Measurements from ENCODE around the gene PREX1. TPM values are rescaled to one million over a fixed set of nuclear protein-coding genes. Genes with fewer than 3 reads are reported as not detected.

Gene PREX1
- polyA plus RNA-seq, 3 donors = 3.3 to 22.8 (median 21.5) TPM

DNA sequence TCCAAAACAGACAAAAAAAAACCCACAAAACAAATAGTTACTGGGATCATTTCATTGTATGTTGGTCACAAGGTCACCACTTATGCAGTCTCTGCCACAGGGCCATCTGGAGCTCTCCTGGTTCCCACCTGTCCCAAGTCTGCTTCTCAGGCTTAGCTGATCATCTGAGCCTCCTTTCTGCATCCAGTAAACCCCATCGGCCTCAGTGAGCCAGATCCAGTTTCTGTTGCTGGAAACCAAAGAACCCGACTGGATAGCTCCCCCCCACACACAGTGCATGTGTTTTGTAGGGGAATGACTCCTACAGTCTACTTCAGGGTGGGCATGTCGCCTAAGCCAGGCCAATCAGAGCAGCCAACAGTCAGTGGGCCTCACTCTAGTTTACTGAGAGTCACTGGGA lies 233.3 kb downstream of the PREX1 start:
- no peak overlapping the region for H3K27ac ChIP-seq (ENCODE audit: low read depth, low read length)
- 73 to 85% (median 82%) methylated on average over 3 of the region's 3 CpGs for WGBS, 3 donors

DNA sequence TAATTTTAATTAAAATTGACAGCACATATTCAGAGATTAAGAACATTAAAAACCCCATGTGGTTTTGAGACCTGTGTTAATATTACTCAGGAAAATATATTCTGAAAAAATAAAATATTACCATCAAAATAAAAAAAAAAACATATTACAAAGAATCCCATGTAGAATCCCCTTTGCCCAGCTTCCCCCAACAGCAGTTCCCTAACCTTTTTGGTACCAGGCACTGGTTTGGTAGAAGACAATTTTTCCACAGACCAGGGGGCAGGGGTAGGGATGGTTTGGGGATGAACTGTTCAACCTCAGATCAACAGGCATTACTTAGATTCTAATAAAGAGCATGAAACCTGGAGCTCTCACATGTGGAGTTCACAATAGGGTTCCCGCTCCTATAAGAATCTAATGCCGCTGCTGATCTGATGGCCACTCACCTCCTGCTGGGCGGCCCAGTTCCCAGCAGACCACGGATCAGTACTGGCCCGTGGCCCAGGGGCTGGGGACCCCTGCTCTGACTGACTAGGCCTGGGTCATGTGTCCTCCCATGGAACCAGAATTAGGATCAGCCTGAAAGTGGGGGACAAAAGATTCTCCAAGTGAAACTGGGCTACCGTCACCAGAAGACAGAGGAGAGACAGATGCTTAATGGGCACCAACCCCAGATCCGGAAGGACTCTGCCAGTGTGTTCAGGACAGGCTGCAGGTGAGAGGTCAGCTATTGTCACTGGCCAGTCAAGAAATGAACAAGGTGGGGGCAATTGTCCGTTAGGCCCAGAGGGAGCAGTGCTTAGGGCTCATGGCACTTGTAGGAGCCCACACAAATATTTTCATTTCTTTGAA lies 235.5 kb downstream of the PREX1 start:
- WGBS, 3 donors = 81 to 94% (median 90%) methylated on average over 8 of the region's 8 CpGs
- H3K27ac ChIP-seq (ENCODE audit: low read depth, low read length) = no peak overlapping the region

DNA sequence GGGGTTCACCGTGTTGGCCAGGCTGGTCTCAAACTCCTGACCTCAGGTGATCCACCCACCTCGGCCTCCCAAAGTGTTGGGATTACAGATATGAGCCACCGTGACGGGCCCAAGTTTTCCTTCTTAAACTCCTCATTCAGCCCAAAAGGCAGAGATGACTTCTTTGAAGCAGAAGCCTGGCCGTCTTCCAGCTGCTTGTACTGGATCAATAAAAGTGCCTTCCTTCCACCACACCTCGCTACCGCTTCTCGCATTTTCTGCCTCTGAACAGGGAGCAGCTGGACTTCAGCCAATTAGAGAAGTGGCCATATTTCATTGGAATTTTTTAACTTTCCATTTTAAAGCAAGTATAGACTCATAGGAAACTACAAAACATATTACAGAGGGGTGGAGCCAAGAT lies 241.1 kb downstream of the PREX1 start:
- no peak overlapping the region for H3K27ac ChIP-seq (ENCODE audit: low read depth, low read length)
- WGBS, 3 donors = 43 to 65% (median 62%) methylated on average over 8 of the region's 8 CpGs

DNA sequence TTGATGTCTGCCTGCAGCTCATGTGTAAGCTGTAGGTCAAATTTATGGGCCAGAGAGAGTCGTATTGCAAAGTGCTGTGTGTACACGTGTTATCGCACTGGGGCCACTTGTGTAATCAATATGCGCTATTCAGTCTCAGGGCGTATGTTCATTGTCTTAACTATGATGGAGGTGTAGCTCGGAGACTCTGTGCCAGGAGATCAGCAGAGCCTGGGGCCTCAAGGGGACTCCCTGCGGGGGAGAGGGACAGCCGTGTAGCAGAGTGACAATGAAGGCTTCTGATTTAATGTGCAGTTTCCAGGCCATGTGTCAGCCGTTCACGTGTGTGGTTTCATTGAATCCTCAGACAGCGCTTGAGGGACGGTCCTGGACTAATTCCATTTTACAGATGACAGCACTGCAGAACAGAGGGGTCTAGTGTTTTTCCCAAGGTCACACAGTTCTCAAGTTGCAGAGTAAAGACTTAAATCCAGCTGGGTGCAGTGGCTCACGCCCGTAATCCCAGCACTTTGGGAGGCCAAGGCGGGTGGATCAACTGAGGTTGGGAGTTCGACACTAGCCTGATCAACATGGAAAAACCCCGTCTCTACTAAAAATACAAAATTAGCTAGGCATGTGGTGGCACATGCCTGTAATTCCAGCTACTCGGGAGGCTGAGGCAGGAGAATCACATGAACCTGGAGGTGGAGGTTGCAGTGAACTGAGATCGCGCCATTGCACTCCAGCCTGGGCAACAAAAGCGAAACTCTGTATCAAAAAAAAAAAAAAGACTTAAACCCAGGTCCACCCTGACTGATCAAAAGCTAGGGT lies 242.5 kb downstream of the PREX1 start:
- no peak overlapping the region for H3K27ac ChIP-seq (ENCODE audit: low read depth, low read length)
- WGBS, 3 donors = 48 to 81% (median 74%) methylated on average over 21 of the region's 21 CpGs

DNA sequence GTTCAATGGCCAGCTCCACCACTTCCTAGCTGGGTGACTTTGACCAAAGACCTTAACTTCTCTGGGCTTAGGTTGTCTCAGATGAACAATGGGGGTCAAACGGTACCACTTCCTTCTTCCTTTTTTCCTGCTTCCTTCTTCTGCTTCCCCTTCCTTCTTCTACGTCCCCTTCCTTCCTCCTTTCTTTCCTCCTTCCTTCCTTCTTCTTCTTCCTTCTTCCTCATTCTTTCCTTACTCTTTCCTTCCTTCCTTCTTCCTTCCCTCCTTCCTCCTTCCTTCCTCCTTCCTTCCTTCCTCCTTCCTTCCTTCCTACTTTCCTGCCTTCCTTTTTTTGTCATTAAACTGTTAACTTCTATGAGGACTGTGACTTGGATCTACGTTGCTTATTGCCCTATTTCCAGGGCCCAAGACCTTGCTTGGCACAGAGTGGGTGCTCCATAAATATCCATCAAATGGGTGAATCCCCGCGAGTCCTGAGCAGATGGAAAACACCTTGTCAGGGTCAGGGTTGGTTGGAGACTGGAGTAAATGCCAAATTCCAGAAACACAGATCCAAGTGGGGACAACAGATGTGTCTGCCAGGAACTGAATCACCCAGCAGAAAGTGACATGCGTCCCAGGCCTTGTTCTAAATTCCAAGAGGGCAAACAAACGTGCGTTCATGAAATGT lies 243.3 kb downstream of the PREX1 start:
- H3K27ac ChIP-seq (ENCODE audit: low read depth, low read length) = no peak overlapping the region
- WGBS, 3 donors = 30 to 58% (median 49%) methylated on average over 8 of the region's 8 CpGs

DNA sequence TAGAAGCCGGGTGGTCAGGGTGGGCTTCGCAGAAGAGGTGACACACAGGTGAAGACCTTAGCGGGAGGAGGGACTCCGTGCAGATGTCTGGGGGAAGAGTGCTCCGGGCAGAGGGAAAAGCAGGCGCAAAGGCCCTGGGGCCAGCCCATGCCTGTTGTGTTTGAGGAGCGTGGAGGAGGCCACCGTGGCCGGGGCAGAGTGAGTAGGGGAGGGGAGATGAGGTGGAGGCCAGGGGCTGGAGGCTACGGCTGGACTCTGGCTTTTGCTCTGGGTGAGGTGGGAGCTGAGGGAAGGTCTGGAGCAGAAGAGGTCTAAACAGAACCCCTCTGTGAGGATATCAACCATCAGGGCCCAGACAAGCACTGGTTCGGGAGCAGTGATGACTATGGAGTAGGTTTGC lies 244.0 kb downstream of the PREX1 start:
- WGBS, 3 donors = 84 to 93% (median 84%) methylated on average over 11 of the region's 11 CpGs

DNA sequence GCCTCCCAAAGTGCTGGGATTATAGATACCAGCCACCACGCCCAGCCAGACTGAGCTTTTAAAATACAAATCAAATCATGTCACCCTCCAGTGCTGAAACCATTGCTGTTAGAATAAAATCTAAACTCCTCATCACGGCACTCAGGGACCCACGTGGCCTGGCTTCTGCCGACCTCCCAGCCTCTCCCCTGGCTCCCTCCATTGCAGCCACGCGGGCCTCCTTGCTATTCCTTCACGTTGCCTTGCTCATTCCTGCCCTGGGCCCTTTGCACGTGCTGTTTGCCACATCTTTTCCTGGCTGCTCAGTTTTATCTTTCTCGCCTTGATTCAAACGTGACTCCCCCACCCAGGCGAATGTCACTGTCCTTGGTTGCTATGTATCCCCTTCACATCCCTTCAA lies 244.6 kb downstream of the PREX1 start:
- 74 to 88% (median 84%) methylated on average over 11 of the region's 11 CpGs for WGBS, 3 donors
- H3K27ac ChIP-seq (ENCODE audit: low read depth, low read length) = no peak overlapping the region

More for the DNA sequence above, 244.0 kb downstream of the PREX1 start:
- no peak overlapping the region for H3K27ac ChIP-seq (ENCODE audit: low read depth, low read length)

DNA sequence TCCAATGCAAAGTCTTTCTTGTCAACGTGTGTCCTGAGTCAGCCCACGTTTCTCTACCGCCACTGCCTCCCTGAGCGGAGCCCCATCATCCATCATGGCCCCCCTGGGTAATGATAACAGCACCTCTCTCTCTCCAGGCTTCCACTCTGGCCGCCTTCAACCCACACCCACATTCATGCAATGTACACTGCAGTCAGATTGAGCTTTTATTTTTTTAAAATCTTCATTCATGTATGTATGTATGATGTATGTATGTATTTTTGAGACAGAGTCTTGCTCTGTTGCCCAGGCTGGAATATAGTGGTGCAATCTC lies 245.2 kb downstream of the PREX1 start:
- no peak overlapping the region for H3K27ac ChIP-seq (ENCODE audit: low read depth, low read length)
- WGBS, 3 donors = 20 to 44% (median 42%) methylated on average over 5 of the region's 5 CpGs

DNA sequence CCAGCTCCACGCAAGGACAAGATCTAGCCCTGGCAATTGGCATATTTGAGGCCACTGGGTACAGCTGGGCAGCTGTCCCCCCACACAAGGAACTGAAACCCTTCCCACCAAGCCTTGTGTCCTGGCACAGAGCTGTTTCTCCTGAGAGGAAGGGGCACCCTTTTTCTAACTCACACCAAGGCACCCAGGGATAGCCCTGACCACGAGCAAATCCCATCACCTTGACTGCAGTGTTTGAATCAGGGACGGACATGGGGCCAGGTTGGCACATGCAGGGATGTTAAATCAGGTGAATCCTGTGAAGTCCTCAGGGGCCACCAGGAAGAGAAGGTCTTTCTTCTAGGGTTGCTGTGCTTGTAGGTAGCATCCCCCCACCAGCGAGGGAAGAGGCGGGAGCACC lies 246.6 kb downstream of the PREX1 start:
- WGBS, 3 donors = 78 to 87% (median 86%) methylated on average over 5 of the region's 5 CpGs
- no peak overlapping the region for H3K27ac ChIP-seq (ENCODE audit: low read depth, low read length)

DNA sequence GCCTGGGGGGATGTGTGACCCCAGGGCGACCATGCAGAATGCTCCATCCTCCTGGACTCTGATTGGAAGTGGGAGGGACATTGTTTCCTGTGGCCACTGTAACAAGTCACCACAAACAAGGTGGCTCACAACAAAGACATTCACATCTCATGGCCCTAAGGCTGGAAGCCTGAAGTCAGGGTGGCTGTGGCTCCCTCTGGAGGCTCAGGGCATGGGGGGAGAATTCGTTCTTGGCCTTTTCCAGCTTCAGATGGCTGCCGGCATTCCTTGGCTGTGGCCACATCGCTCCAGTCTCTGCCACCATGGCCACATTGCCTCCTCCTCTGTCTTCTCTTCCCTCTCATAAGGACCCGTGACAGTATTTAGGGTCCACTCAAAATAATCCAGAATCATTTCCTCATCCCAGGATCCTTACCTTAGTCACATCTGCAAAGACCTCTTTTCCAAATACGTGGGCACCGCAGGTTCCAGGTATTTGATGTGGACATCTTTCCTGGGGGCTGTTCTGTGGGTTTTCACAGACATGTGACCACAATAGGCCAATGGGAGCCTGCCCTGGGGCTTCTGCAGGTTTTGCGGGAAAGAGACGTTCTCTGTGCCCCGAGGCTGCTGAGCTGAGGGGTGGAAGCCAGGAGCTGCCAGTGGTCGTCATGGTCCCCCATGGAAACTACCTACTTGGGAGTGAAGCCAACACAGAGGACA lies 249.3 kb downstream of the PREX1 start:
- H3K27ac ChIP-seq (ENCODE audit: low read depth, low read length) = no peak overlapping the region
- 79 to 83% (median 80%) methylated on average over 11 of the region's 11 CpGs for WGBS, 3 donors

DNA sequence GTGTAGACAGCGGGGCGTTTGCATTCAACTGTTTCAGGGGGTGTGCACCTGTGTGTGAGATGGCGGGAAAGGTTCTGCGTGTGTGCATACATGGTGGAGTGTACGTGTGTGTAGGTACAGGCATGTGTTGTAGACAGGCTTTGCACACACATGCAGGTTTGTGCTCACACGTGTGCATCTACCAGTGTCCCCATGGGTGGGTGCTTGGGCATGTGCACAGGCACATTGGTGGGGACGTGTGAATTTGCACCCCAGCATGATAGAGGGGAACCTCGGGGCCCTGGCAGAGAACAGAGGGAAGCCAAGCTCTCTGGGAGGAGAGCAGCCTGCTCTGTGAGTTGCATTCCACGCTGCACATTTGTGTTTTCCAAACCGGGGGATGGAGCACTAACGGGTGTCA lies 250.2 kb downstream of the PREX1 start:
- H3K27ac ChIP-seq (ENCODE audit: low read depth, low read length) = no peak overlapping the region
- 62 to 76% (median 75%) methylated on average over 11 of the region's 11 CpGs for WGBS, 3 donors

DNA sequence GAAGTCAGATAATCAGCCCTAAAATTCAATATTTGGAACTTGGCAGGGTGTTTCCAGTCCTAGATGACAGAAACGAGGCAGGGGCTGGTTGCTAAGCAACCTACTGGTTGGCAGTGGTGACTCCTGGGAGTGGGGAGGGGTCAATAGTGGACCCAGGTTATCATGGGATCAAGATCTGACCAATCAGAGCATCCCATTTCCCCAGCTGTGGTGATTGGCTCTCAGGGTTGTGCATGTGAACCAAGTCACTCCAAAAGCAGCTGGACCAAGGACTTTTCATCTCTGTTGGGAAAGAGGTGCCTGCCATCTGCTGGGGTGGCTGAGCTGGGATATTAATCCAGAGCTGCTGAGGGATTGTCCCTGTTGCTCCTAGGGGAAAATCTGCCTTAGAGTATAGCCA lies 253.4 kb downstream of the PREX1 start:
- 0 to 26% (median 14%) methylated on average over 1 of the region's 1 CpG for WGBS, 3 donors

More for the DNA sequence above, 253.4 kb downstream of the PREX1 start:
- no peak overlapping the region for H3K27ac ChIP-seq (ENCODE audit: low read depth, low read length)

Other genes starting within 250 kb of the PREX1 start
- gene ARFGEF2, start 93.7 kb upstream of the PREX1 start, polyA plus RNA-seq = 10 to 100 TPM in 1 of 3 donors, 1 to 10 TPM in 2; 8.1 to 10.0 (median 9.6) TPM
- gene CSE1L, start 218.3 kb upstream of the PREX1 start, polyA plus RNA-seq = 10 to 100 TPM; 14.2 to 27.6 (median 21.0) TPM